Glutamatergic neuron (in vitro differentiated cells): ENCODE results near the gene NFKBIB. TPM values are rescaled to one million over a fixed set of nuclear protein-coding genes. Genes with fewer than 3 reads are reported as not detected.

Source experiments
- DNase-seq: peaks from one replicate; pipeline ENCODE4 v3.0.0; 2022
- H3K27ac Mint-ChIP-seq: one replicate; pipeline ENCODE4 v1.8.0; 2020; ENCODE audit warnings: mild to moderate bottlenecking, mixed read lengths, inconsistent platforms; ENCODE audit not compliant: unreplicated experiment
- H3K27me3 Mint-ChIP-seq: one replicate; pipeline ENCODE4 v1.8.0; 2020; ENCODE audit warnings: mild to moderate bottlenecking, moderate library complexity, mixed read lengths, inconsistent platforms; ENCODE audit not compliant: unreplicated experiment
- H3K36me3 Mint-ChIP-seq: one replicate; pipeline ENCODE4 v1.8.0; 2020; ENCODE audit warnings: mild to moderate bottlenecking, mixed read lengths, inconsistent platforms; ENCODE audit not compliant: unreplicated experiment
- H3K4me1 Mint-ChIP-seq: one replicate; pipeline ENCODE4 v1.8.0; 2020; ENCODE audit warnings: mild to moderate bottlenecking, low read depth, mixed read lengths, inconsistent platforms; ENCODE audit not compliant: unreplicated experiment
- H3K4me3 Mint-ChIP-seq: one replicate; pipeline ENCODE4 v1.8.0; 2020; ENCODE audit warnings: mild to moderate bottlenecking, mixed read lengths, inconsistent platforms; ENCODE audit not compliant: unreplicated experiment
- H3K9me3 Mint-ChIP-seq: one replicate; pipeline ENCODE4 v1.8.0; 2020; ENCODE audit warnings: mild to moderate bottlenecking, moderate library complexity, mixed read lengths, inconsistent platforms; ENCODE audit not compliant: unreplicated experiment
- CTCF ChIP-seq: fragments of 200-600 bp; sonication (generic); IDR thresholded peaks from one replicate; pipeline ENCODE4 v1.5.0; 2021; ENCODE audit not compliant: partially characterized antibody, unreplicated experiment
- total RNA-seq: library from RNA; stranded (reverse); fragmentation: NEBNext Ultra II Directional; extraction: Animal tissue kit (Norgen Biotek cat#: 25700); gene quantifications from one replicate; pipeline ENCODE4 v1.2.1, GENCODE V29; 2021; ENCODE audit not compliant: unreplicated experiment

The NFKBIB gene
- total RNA-seq, 1 donor from 2014 or later = 12.8 TPM

- Mint-ChIP-seq H3K4me1 (peaks cover 17% of the 10 kb centered on the region), H3K9me3 (peaks cover 11% of the 10 kb centered on the region), H3K27me3 (peaks cover 8% of the 10 kb centered on the region), H3K36me3 (no peaks in the 10 kb centered on the region), H3K4me3 (peak overlapping the region; percentile 93), H3K27ac (peak overlapping the region; percentile 45)
- TF ChIP-seq CTCF = no peak
- no peak for DNase-seq
Observed at GRCh38 chr19:38898788-38899446, 852 bp upstream of the NFKBIB start.

GRCh38 chr19:38900202-38900629 is 447 bp downstream of the NFKBIB start:
- DNase-seq = no peak
- Mint-ChIP-seq H3K36me3 (no peaks in the 10 kb centered on the region), H3K27me3 (peaks cover 8% of the 10 kb centered on the region), H3K4me3 (peak overlapping the region; percentile 92), H3K27ac (peak overlapping the region; percentile 34), H3K9me3 (peaks cover 11% of the 10 kb centered on the region), H3K4me1 (peaks cover 17% of the 10 kb centered on the region)
- TF ChIP-seq CTCF = no peak

GRCh38 chr19:38900743-38901190 is 998 bp downstream of the NFKBIB start:
- Mint-ChIP-seq H3K27me3 (peaks cover 8% of the 10 kb centered on the region), H3K27ac (peak overlapping the region; percentile 60), H3K9me3 (peaks cover 11% of the 10 kb centered on the region), H3K4me1 (peaks cover 17% of the 10 kb centered on the region), H3K36me3 (no peaks in the 10 kb centered on the region), H3K4me3 (peak overlapping the region; percentile 92)
- TF ChIP-seq CTCF = no peak
- DNase-seq = no peak

- peaks cover 10% of the 10 kb centered on the region for H3K9me3 Mint-ChIP-seq
- peak overlapping the region; percentile 70 for H3K27ac Mint-ChIP-seq
- H3K27me3 Mint-ChIP-seq = peaks cover 8% of the 10 kb centered on the region
- H3K4me3 Mint-ChIP-seq = peak overlapping the region; percentile 42
- no peak for DNase-seq
- no peak for TF ChIP-seq CTCF
- H3K4me1 Mint-ChIP-seq = peaks cover 17% of the 10 kb centered on the region
- no peaks in the 10 kb centered on the region for H3K36me3 Mint-ChIP-seq
Observed at GRCh38 chr19:38901683-38902082, 1.9 kb downstream of the NFKBIB start.
